ENCODE data around the gene CHTF8.
"Not testable (repeated sequence)": the region's sequence is repeated elsewhere in the genome, so short reads cannot be mapped to it uniquely, and the experiment has no call there.

The CHTF8 gene

GRCh38 chr16:69132424-69133252, at the start of gene CHTF8, which contains the start of gene UTP4:
TSS of gene CHTF8 (minus strand) at chr16:69132588. CDS start at chr16:69121458, 11,130 bp downstream.
TSS of gene UTP4 (plus strand) at chr16:69132649. CDS start at chr16:69133460, 811 bp downstream.
- peak; percentile 71 to 87 (median 81) for DNase-seq

GRCh38 chr16:69180011-69180338, 47.6 kb upstream of the CHTF8 start:
- no peak for DNase-seq

- DNase-seq: no peak
Observed at GRCh38 chr16:69179328-69180010, 47.1 kb upstream of the CHTF8 start.

- DNase-seq: no peak
Observed at GRCh38 chr16:69176033-69176800, 43.8 kb upstream of the CHTF8 start.

GRCh38 chr16:69171325-69172084, 39.1 kb upstream of the CHTF8 start:
- no peak for DNase-seq

- no peak for DNase-seq
Observed at GRCh38 chr16:69169607-69170352, 37.4 kb upstream of the CHTF8 start.

- no peak for DNase-seq
Observed at GRCh38 chr16:69169051-69169450, 36.7 kb upstream of the CHTF8 start.

- DNase-seq: no peak
Observed at GRCh38 chr16:69166946-69167930, 34.9 kb upstream of the CHTF8 start.

GRCh38 chr16:69166221-69166833, 33.9 kb upstream of the CHTF8 start:
- DNase-seq: peak in 1 of 6 experiments; percentile 5

GRCh38 chr16:69165584-69165983, 33.2 kb upstream of the CHTF8 start:
- DNase-seq: no peak

- DNase-seq: no peak
Observed at GRCh38 chr16:69160192-69160591, 27.8 kb upstream of the CHTF8 start.

GRCh38 chr16:69157196-69157595, 24.8 kb upstream of the CHTF8 start:
- no peak for DNase-seq

GRCh38 chr16:69150146-69150865, 17.9 kb upstream of the CHTF8 start:
- peak in 5 of 6 experiments; percentile 9 to 77 (median 27) for DNase-seq

- not testable (repeated sequence) for DNase-seq
Observed at GRCh38 chr16:69149621-69150020, 17.2 kb upstream of the CHTF8 start.

- DNase-seq: no peak
Observed at GRCh38 chr16:69145658-69146057, 13.3 kb upstream of the CHTF8 start.

GRCh38 chr16:69143116-69143515, 10.7 kb upstream of the CHTF8 start:
- no peak for DNase-seq

GRCh38 chr16:69141936-69142335, 9.5 kb upstream of the CHTF8 start:
- no peak for DNase-seq

- DNase-seq: no peak
Observed at GRCh38 chr16:69141014-69141413, 8.6 kb upstream of the CHTF8 start.

- DNase-seq: not testable (repeated sequence)
Observed at GRCh38 chr16:69139464-69139863, 7.1 kb upstream of the CHTF8 start.

All from stimulated activated naive CD4-positive, alpha-beta T cell (primary cell).